Measurements from ENCODE around the gene CHD2.

DNA sequence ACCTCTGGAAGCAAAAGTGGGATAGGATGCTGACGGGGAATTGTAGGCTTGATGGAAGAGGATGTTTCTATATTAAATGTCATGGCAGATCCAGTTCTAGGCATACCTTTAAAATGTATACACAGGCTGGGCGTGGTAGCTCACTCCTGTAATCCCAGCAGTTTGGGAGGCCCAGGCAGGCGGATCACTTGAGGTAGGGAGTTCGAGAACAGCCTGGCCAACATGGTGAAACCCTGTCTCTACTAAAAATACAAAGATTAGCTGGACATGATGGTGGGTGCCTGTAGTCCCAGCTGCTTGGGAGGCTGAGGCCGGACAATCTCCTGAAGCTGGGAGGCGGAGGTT is 8.6 kb downstream of the CHD2 start:
- TF ChIP-seq POLR2AphosphoS5 (IDR thresholded peaks at IDR 0.05; ENCODE audit: low read depth, low read length) (no peak), TAF1 (IDR thresholded peaks at IDR 0.05; ENCODE audit: borderline replicate concordance, insufficient read depth, low read length) (no peak), SIN3A (IDR thresholded peaks at IDR 0.05; ENCODE audit: borderline replicate concordance, insufficient read depth, low read length) (no peak)
- TF ChIP-seq, protein P1, sequence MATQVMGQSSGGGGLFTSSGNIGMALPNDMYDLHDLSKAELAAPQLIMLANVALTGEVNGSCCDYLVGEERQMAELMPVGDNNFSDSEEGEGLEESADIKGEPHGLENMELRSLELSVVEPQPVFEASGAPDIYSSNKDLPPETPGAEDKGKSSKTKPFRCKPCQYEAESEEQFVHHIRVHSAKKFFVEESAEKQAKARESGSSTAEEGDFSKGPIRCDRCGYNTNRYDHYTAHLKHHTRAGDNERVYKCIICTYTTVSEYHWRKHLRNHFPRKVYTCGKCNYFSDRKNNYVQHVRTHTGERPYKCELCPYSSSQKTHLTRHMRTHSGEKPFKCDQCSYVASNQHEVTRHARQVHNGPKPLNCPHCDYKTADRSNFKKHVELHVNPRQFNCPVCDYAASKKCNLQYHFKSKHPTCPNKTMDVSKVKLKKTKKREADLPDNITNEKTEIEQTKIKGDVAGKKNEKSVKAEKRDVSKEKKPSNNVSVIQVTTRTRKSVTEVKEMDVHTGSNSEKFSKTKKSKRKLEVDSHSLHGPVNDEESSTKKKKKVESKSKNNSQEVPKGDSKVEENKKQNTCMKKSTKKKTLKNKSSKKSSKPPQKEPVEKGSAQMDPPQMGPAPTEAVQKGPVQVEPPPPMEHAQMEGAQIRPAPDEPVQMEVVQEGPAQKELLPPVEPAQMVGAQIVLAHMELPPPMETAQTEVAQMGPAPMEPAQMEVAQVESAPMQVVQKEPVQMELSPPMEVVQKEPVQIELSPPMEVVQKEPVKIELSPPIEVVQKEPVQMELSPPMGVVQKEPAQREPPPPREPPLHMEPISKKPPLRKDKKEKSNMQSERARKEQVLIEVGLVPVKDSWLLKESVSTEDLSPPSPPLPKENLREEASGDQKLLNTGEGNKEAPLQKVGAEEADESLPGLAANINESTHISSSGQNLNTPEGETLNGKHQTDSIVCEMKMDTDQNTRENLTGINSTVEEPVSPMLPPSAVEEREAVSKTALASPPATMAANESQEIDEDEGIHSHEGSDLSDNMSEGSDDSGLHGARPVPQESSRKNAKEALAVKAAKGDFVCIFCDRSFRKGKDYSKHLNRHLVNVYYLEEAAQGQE (IDR thresholded peaks at IDR 0.05; ENCODE audit: insufficient read depth in 1 of 2, low read depth in 2 of 2, low read length in 2 of 2): no peak

All from PFSK-1 (cell line).